ENCODE measurements around the gene HYAL1. TPM values are rescaled to one million over a fixed set of nuclear protein-coding genes. Genes with fewer than 3 reads are reported as not detected.
"Not testable (repeated sequence)": the region's sequence is repeated elsewhere in the genome, so short reads cannot be mapped to it uniquely, and the experiment has no call there.

The HYAL1 gene
- total RNA-seq, 1 donor from 2014 or later = 11.2 TPM

DNA sequence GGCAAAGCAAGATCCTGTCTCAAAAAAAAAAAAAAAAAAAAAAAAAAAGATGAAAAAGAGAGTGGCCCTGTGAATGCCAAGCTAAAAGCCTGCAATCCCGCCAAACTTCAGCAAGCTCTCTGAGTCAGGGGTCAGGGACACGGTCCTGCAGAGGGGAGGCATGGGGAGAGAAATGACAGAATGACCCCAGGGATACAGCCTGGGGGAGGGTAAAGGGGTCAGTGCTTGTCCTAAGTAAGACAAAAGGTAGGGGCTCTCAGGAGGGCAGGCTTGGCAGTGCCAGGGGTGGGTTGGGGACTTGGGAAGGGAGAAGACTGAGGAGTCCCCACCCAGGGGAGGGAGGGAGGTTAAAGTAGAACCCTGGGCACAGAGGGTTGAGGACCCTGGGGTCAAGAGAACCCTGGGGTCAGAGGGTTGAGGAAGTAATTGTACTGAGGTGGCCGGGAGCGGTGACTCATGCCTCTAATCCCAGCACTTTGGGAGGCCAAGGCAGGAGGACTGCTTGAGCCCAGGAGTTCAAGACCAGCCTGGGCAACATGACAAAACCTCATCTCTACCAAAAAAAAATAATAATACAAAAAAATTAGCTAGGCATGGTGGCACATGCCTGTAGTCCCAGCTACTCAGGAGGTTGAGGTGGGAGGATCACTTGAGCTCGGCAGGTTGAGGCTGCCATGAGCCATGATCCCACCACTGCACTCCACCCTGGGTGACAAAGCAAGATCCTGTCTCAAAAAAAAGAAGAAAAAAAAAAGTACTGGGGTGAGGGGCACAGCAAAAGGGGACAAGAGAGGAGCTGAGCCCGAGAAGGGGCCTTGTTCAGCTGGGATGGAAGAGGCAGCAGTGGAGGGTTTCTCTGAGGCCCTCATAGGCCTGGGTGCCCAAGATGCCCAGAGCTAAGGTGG lies 39.6 kb downstream of the HYAL1 start:
- no peak for DNase-seq (ENCODE audit: low spot score)

DNA sequence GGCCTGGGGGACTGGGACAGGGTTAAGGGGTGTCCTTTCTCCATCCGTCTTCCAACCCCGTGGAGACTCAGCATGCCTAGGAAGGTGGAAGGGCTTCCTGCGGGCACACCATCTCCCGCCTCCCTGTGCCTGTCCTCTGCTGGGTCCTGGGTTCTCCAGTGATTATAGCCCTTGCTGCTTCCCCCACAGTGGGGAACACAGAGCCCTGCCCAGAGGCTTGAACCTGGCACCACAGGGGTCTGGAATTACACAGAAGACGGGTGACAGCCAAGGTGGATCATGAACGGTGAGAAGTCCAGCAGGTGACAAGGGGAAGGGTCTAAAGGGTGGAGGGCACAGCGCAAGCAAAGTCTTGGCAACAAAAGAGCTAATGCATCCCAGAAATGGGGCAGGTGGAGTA lies 40.6 kb downstream of the HYAL1 start:
- DNase-seq (ENCODE audit: low spot score) = no peak

DNA sequence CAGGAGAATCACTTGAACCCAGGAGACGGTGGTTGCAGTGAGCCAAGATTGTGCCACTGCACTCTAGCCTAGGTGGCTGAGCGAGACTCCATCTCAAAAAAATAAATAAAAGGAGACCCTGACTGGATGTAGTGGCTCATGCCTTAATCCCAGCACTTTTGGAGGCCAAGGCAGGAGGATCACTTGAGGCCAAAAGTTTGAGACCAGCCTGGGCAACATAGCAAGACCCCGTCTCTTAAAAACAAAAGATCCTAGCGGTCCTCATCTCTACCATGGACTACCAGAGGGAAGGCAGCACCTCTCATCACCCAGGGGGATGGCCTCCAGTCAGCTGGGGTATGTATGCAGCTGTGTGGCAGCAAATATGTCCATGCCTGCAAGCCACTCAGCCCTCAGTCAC lies 41.2 kb downstream of the HYAL1 start:
- DNase-seq (ENCODE audit: low spot score) = not testable (repeated sequence)

DNA sequence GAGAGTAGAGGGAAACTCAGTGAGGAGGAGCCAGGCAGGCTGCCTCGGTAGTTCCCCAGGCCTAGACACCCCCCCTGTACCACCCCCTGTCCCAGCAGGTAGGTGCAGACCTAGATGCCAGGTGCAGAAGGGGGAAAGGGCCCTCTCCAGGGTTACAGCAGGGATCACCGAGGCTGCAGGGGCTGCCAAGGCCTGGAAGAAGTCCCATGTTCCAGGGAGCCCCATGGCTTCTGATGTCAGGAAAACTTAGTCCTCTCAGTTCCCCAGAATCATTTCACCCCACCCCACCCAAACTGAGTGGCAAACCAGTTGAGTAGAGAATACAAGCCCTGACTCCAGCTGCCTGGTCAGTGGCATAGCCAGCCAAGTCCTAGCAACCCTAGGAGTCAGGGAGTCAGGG lies 41.9 kb downstream of the HYAL1 start:
- DNase-seq (ENCODE audit: low spot score) = no peak

DNA sequence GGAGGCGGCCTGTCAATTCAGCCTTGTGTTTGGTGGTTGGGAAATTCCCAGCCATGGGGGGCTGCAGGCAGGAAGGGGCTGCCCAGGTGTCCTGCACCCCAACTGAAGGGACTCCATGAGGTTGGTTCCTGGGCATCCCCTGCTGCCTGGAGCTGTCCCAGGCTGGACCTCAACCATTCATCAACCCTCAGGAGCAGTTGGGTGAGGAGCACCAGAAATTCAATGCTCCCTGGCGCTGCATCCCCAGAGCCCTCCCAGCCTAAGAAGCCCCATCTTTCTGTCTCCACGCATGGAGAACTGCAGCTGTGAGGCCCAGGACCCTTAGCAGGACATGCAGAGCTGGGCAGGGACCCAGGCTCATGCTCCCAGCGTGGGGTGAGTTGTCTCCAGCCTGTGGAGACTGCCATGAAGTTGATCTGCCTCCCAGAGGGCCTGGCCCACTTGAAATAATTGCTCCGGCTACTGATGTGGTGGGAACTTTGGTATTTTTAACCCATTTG lies 42.4 kb downstream of the HYAL1 start:
- no peak for DNase-seq (ENCODE audit: low spot score)

DNA sequence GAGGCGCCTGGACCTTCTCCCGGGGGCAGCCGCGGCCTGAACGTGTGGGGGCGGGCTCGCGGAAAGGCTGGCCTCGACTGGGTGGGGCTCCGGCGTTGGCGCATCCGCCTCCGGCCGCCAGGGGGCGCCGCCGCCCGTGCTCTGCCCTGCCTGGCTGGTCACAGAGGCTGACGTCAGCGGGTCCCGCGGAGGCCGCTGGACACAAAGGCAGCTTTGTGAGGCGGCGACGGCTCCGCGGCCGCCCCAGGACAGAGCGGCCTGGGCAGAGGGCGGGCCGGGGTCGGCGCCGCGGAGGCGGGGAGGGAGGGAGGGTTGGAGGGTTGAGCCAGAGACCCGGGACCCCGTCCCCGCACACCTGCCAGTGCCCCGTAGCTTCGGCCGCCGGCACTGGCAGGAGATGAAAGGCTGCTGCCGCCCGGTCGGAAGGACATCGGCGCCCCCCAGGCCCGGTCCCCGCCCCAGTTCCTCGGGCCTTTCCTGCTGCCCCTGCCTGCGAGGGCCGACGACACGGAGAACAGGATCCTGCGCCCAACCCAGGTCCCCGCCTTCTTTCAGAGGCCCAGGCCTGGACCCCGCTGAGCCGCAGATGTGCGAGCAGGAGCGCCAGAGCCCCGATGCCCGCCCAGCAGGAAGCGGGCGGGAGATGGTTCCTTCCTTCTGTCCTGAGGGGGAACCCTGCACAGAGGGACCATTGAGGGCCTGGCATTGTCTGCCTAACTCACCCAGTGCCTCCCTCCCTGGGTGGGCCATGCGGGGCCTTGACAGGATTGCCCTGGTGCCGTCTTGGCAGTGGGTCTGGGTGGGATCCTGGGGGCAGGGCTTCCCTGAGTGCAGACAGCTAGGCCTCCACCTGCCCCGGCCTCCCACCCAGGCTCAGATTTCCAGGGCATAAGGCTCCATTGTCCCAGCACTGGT lies 43.1 kb downstream of the HYAL1 start:
- peak; percentile 99 for DNase-seq (ENCODE audit: low spot score)

DNA sequence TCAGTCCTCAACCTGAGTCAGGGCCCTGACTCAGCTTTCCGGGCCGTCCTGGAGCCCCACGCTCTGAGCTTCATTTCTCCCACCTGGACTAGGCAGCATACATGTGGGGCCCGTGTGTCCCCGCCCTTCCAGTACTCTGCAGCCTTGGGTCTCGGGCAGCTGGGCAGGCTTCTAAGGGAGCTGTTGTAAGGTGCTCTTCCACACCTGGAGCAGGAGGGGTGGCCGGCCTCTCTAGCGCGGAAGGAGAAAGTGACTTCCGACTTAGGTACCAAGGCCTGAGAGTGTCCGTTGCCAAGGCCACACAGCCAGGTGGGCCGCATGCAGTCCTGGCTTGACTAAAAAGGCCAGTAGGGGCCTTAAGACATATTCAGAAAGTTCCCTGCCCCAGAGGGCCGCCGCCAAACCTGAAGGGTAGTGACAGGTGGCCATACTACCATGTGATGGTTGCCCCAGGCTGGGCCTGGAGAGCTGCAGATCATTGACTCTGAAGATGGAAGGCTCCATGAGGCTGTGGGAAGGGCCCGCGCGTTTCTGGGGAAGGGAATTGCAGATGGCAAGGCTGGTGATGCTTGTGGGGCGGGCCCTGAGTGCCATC lies 43.8 kb downstream of the HYAL1 start:
- no peak for DNase-seq (ENCODE audit: low spot score)

DNA sequence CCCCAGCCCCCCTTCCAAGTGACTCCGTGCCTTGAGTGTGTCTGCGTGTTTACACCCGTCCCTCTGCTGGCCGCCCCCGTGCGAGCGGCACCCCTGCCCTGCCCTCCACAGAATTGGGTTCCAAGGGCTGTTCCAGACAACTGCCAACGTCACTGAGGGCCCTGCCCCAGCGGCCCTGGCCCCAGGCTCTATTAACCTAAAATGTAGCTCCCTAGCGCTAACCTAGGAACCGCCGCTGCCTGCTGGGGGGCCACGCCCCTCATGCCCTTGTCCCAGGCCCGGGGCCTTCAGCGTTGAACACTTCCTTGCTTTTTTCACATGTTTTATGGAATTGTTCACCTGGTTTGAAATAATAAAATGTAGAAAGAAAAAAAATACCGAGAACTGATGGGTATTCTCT lies 44.4 kb downstream of the HYAL1 start:
- DNase-seq (ENCODE audit: low spot score) = no peak

DNA sequence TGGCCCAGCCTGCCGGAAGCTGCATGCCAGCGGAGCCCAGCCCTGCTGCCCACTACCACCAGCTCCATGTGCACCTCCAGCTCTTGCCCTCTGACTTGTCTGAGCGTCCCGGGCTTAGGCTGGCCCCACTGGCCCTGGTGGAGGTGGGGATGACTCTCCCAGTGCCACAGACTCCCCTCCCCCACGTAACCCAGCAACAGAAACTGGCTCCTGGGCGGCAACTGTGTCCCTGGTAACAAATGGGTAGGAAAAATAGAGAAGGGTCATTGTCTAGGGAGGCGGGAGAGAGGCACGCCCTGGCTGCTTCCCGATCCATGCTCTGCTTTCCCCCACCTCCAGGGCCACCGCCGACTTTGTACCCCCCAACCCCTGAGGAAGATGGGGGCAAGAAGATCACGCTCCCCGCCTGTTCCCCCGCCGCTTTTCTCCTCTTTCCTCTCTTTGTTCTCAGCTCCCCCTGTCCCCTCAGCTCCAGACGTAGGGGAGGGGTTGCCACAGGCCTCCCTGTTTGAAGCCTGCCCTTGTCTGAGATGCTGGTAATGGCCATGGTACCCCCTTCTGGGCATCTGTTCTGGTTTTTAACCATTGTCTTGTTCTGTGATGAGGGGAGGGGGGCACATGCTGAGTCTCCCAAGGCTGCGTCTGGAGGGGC lies 45.2 kb downstream of the HYAL1 start:
- DNase-seq (ENCODE audit: low spot score) = no peak

DNA sequence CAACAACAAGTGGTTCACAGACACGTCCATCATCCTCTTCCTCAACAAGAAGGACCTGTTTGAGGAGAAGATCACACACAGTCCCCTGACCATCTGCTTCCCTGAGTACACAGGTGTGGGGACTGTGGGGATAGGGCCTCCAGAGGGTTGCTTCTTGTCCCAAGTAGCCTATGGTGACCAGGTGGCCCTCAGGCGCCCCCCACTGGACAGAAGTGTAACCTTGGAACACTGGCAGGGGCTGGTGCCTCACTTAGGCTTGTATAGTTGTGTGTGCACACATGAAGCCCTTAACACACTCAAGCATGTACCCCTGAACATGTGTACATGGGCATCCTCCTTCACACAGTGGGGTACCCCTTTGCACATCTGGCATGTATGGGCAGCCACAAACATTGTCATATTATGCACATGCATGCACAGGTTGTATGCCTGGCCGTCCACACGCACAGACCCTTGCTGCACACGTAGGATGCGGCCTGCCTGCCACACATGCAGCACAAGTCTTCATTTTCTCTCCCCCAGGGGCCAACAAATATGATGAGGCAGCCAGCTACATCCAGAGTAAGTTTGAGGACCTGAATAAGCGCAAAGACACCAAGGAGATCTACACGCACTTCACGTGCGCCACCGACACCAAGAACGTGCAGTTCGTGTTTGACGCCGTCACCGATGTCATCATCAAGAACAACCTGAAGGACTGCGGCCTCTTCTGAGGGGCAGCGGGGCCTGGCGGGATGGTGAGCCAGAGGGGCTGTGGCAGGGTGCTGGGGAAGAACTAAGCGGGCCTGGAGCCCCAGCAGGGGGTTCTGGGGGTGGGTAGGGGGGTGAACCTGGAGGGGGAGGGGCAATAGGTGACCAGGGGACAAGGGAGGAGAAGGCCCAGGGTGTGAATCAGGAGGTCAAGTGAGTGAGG lies 46.1 kb downstream of the HYAL1 start:
- no peak for DNase-seq (ENCODE audit: low spot score)

DNA sequence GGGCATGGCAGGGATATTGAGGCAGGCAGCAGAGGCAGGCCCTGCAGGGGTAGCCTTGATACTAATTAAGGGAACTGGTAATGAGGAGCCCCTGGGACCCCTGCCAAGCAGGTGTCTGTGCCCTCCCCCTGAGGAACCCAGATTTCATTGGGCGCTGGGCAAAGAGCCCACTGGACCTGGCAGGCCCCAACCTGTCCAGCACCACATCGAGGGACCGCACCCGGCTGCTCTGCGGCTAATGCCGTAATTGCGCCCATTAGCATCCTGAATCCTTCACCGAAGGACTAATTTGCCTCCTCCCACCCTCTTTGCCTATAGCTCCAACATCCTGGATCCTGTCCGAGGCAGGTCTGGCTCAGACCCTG lies 48.1 kb downstream of the HYAL1 start:
- DNase-seq (ENCODE audit: low spot score) = no peak

DNA sequence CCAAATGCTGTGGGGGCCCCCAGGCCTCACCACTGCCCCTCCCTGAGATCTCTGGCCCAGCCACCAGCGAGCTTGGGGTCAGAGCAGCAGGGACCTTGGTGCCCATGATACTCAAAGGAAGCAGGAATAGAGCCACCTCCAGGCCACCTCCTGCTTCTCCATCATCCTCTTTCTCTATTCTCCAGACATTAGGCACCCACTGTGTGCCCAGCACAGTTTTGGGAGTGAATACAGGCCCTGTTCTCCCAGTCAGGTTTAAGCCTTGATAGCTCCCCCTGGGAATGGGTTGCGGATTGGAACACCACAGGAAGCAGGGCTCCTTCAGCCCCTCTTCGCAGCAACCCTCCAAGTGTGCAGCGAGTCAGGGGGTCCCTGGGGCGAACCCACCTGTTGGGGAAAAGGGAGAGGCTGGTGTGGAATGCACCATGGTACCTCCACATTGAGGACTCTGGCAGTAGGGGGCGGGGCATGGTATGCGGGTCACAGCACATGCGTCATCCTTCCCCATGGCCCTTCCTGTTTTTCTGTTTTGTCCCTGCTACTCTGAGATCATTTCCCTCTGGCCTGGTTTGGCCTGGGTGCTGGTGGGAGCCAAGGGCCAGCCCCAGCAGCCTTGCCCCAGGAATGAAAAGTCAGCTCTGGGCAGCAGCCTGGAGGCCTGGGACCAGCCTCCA lies 48.7 kb downstream of the HYAL1 start:
- no peak for DNase-seq (ENCODE audit: low spot score)

DNA sequence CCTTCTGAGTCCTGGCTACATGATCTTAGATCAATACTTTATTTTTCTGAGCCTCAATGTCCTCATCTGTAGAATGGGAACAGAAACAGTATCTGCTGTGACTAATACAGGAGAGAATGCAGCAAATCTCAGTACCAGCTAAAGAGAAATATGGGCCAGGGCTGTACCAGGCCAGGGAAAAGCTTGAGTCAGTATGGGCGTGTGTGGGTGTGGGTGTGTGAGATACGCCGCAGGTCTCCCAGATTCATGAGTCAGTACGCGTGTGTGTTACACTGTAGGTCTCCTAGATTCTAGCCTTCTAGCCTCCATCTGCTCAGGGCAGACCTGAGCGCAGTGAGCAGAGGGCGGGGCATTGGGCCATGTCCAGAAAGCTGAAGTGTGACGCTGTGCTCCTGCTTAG lies 52.2 kb downstream of the HYAL1 start:
- DNase-seq (ENCODE audit: low spot score) = no peak

DNA sequence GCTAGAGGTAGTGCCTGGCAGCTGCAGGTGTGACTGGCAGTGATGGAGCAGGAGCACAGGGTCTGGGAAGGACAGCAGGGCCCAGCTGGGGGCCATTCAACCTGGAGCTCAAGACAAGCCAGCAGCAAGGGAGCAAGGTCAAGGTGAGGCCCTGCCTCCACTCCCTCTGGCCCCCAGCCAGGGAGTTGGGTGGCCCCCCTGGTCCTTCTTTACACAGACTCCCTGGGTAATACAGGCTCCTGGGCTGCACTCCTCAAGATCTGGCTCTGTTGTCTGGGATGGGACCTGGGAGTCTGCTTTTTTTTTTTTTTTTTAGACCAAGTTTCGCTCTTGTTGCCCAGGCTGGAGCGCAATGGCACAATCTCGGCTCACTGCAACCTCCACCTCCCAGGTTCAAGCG lies 52.9 kb downstream of the HYAL1 start:
- DNase-seq (ENCODE audit: low spot score) = no peak

Other genes with a start within 250 kb of the HYAL1 start
- 132 TPM for gene RBM5, start 214.7 kb downstream of the HYAL1 start, total RNA-seq
- 51.5 TPM for gene SEMA3F, start 148.2 kb downstream of the HYAL1 start, total RNA-seq
- not detected for gene GNAT1, start 112.0 kb downstream of the HYAL1 start, total RNA-seq
- gene SLC38A3, start 98.3 kb downstream of the HYAL1 start, total RNA-seq = 0.39 TPM
- 309 TPM for gene GNAI2, start 67.4 kb downstream of the HYAL1 start, total RNA-seq
- 22.1 TPM for gene SEMA3B, start 34.4 kb downstream of the HYAL1 start, total RNA-seq
- not detected for gene LSMEM2, start 24.5 kb downstream of the HYAL1 start, total RNA-seq
- gene IFRD2, start 11.1 kb downstream of the HYAL1 start, total RNA-seq = 105 TPM
- gene HYAL3, start 4.2 kb downstream of the HYAL1 start, total RNA-seq = 1.4 TPM
- gene NAA80, start 4.2 kb downstream of the HYAL1 start, total RNA-seq = 10.2 TPM
- gene HYAL2, start 19.2 kb upstream of the HYAL1 start, total RNA-seq = 118 TPM
- gene TUSC2, start 24.6 kb upstream of the HYAL1 start, total RNA-seq = 27.4 TPM
- gene RASSF1, start 37.3 kb upstream of the HYAL1 start, total RNA-seq = 45.3 TPM
- gene ZMYND10, start 42.2 kb upstream of the HYAL1 start, total RNA-seq = 0.71 TPM
- gene NPRL2, start 47.2 kb upstream of the HYAL1 start, total RNA-seq = 17.3 TPM
- gene CYB561D2, start 47.3 kb upstream of the HYAL1 start, total RNA-seq = 18.1 TPM
- gene TMEM115, start 55.9 kb upstream of the HYAL1 start, total RNA-seq = 45.6 TPM
- gene CACNA2D2, start 200.1 kb upstream of the HYAL1 start, total RNA-seq = 0.45 TPM

Data from mesenteric fat pad (tissue), 1 donor.